Panc1 (cell line): ENCODE data around the gene CDADC1. TPM values are rescaled to one million over a fixed set of nuclear protein-coding genes. Genes with fewer than 3 reads are reported as not detected.

Experiments used
- ATAC-seq: fragments of 200-7000 bp; cut with Tn5 transposase; 2 replicates; pipeline ENCODE4 v1.9.1; 2020; ENCODE audit warnings: mild to moderate bottlenecking, moderate library complexity
- BruUV-seq: library from RNA; stranded (reverse); fragments of 400-500 nt; replicated peaks from 2 replicates; lab custom pipeline; 2021; lab: Mats Ljungman, UMichigan
- CTCF ChIA-PET: fragments of 300-600 bp; sonication (Branson Sonifier 250); formaldehyde crosslinking; loops from one replicate; lab custom pipeline; 2022; ENCODE audit warnings: antibody characterized with exemption; lab: Charles Lee
- POLR2A ChIA-PET: fragments of 300-600 bp; sonication (Branson Sonifier 250); formaldehyde crosslinking; loops from one replicate; lab custom pipeline; 2022; ENCODE audit warnings: antibody characterized with exemption; lab: Charles Lee
- DNase-seq: peaks from one replicate; pipeline ENCODE4 v3.0.0-alpha.2; 2010; ENCODE audit warnings: low read depth, low spot score
- H3K27ac ChIP-seq: 2 replicates; pipeline ENCODE4 v1.5.1; 2011; ENCODE audit warnings: mild to moderate bottlenecking, low read length, inconsistent platforms
- H3K27me3 ChIP-seq: fragments of 200-500 bp; sonication (Bioruptor generic); 2 replicates; pipeline ENCODE4 v1.6.0; 2014; ENCODE audit warnings: low read length, inconsistent platforms; ENCODE audit not compliant: control insufficient read depth, insufficient read depth
- H3K36me3 ChIP-seq: fragments of 200-500 bp; sonication (Bioruptor generic); 2 replicates; pipeline ENCODE4 v1.5.1; 2014; ENCODE audit warnings: inconsistent platforms, mild to moderate bottlenecking, low read length, moderate library complexity; ENCODE audit not compliant: control insufficient read depth, insufficient read depth
- H3K4me1 ChIP-seq: 2 replicates; pipeline ENCODE4 v1.5.1; 2011; ENCODE audit warnings: inconsistent platforms, mild to moderate bottlenecking, low read length, moderate library complexity; ENCODE audit not compliant: control insufficient read depth, insufficient read depth
- H3K4me3 ChIP-seq, 2 experiments: 2 replicates each; pipeline ENCODE4 v1.5.1; 2011 to 2012; ENCODE audit warnings: low read depth in 2 of 2, low read length in 2 of 2, mild to moderate bottlenecking in 2 of 2, inconsistent platforms in 1 of 2, moderate library complexity in 1 of 2
- H3K9me3 ChIP-seq: fragments of 200-500 bp; sonication (Bioruptor generic); 2 replicates; pipeline ENCODE4 v1.5.1; 2014; ENCODE audit warnings: low read depth, mild to moderate bottlenecking, inconsistent platforms, low read length, moderate library complexity; ENCODE audit not compliant: control insufficient read depth, insufficient read depth
- CTCF ChIP-seq: fragments of 450-650 bp; IDR thresholded peaks from 2 replicates; pipeline ENCODE4 v1.5.1; 2017; ENCODE audit warnings: mild to moderate bottlenecking
- POLR2AphosphoS5 ChIP-seq: IDR thresholded peaks from 2 replicates; pipeline ENCODE4 v1.6.1; 2012; ENCODE audit warnings: mild to moderate bottlenecking, low read depth, low read length, moderate library complexity
- SIN3A ChIP-seq: IDR thresholded peaks from 2 replicates; pipeline ENCODE4 v1.6.1; 2012; ENCODE audit warnings: low read depth, mild to moderate bottlenecking, low read length, moderate library complexity, borderline replicate concordance; ENCODE audit not compliant: insufficient read depth
- TCF7L2 ChIP-seq: IDR thresholded peaks from 2 replicates; pipeline ENCODE4 v1.6.1; 2011; ENCODE audit warnings: mild to moderate bottlenecking, low read depth, low read length, inconsistent platforms
- in situ Hi-C: cut with HindIII; loops from 2 replicates; pipeline ENCODE4 v1.10.0; 2016; ENCODE audit warnings: low sequenced_read_pairs, low pct_unique_long_range_greater_than_20kb
- intact Hi-C: fragments of 100-400 bp; cut with micrococcal nuclease; formaldehyde crosslinking; loops from one replicate; pipeline ENCODE4 v1.10.0; 2022; ENCODE audit not compliant: unreplicated experiment
- total RNA-seq: library from RNA; stranded (reverse); gene quantifications from one replicate; pipeline ENCODE4 v1.2.1, GENCODE V29; 2021; ENCODE audit not compliant: unreplicated experiment
- TF ChIP-seq, protein P1 (sequence below), 2 experiments: IDR thresholded peaks; 2 replicates each; pipeline ENCODE4 v1.6.1; 2011 to 2012; ENCODE audit warnings: low read depth in 2 of 2, control low read depth in 1 of 2, low read length in 1 of 2, mild to moderate bottlenecking in 1 of 2, moderate library complexity in 1 of 2; ENCODE audit not compliant: insufficient read depth in 1 of 2

CDADC1 gene
- total RNA-seq, 1 experiment from 2014 or later: 11.8 TPM

DNA sequence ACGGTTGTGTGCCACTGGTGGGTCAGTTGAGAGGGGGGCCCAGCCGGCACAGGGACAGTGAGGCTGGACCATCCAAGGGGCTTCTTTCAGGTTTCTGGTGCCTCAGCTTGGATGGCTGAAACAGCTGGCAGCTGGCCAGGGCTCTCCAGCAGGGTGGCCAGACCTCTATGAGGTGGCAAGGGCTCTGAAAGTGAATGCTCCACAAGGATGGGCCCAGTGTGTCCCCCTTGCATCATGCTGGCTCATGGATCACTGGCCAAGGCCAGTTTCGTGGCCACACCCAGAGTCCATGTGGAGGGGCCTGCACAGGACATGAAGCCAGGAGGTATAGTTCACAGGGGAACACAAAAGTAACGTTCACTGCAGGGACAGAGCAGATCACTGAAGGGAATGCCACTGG is 49.6 kb downstream of the CDADC1 start:
- no peaks in the 10 kb centered on the region for H3K4me1 ChIP-seq
- no peak overlapping the region for H3K27ac ChIP-seq
- H3K27me3 ChIP-seq: no peaks in the 10 kb centered on the region
- H3K36me3 ChIP-seq: no peaks in the 10 kb centered on the region
- DNase-seq (no peak), ATAC-seq (no peak)
- in situ Hi-C loops (no loop called here), intact Hi-C loops (no loop called here)
- CTCF ChIA-PET: no interaction called here
- BruUV-seq: no TSS peak
- no peak for TF ChIP-seq SIN3A
- no peak for TF ChIP-seq TCF7L2
- H3K9me3 ChIP-seq: no peaks in the 10 kb centered on the region
- no peak overlapping the region for H3K4me3 ChIP-seq
- POLR2A ChIA-PET: no interaction called here

GRCh38 chr13:49298416-49298815 is 50.7 kb downstream of the CDADC1 start:
- Histone ChIP-seq H3K27me3 (no peaks in the 10 kb centered on the region), H3K27ac (no peak overlapping the region), H3K36me3 (no peaks in the 10 kb centered on the region), H3K4me3 (no peak overlapping the region), H3K4me1 (no peaks in the 10 kb centered on the region), H3K9me3 (no peaks in the 10 kb centered on the region)
- TF ChIP-seq POLR2AphosphoS5 (no peak), TCF7L2 (no peak), CTCF (no peak), SIN3A (no peak)
- TF ChIP-seq, protein P1, sequence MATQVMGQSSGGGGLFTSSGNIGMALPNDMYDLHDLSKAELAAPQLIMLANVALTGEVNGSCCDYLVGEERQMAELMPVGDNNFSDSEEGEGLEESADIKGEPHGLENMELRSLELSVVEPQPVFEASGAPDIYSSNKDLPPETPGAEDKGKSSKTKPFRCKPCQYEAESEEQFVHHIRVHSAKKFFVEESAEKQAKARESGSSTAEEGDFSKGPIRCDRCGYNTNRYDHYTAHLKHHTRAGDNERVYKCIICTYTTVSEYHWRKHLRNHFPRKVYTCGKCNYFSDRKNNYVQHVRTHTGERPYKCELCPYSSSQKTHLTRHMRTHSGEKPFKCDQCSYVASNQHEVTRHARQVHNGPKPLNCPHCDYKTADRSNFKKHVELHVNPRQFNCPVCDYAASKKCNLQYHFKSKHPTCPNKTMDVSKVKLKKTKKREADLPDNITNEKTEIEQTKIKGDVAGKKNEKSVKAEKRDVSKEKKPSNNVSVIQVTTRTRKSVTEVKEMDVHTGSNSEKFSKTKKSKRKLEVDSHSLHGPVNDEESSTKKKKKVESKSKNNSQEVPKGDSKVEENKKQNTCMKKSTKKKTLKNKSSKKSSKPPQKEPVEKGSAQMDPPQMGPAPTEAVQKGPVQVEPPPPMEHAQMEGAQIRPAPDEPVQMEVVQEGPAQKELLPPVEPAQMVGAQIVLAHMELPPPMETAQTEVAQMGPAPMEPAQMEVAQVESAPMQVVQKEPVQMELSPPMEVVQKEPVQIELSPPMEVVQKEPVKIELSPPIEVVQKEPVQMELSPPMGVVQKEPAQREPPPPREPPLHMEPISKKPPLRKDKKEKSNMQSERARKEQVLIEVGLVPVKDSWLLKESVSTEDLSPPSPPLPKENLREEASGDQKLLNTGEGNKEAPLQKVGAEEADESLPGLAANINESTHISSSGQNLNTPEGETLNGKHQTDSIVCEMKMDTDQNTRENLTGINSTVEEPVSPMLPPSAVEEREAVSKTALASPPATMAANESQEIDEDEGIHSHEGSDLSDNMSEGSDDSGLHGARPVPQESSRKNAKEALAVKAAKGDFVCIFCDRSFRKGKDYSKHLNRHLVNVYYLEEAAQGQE (IDR thresholded peaks at IDR 0.05; ENCODE audit: insufficient read depth in 1 of 2, low read depth in 2 of 2, low read length in 1 of 2): no peak
- DNase-seq: no peak
- no TSS peak for BruUV-seq
- intact Hi-C loops: no loop called here
- ATAC-seq: no peak
- in situ Hi-C loops: no loop called here
- CTCF ChIA-PET: no interaction called here
- POLR2A ChIA-PET: no interaction called here

- H3K4me1 ChIP-seq: no peaks in the 10 kb centered on the region
- no TSS peak for BruUV-seq
- POLR2A ChIA-PET: no interaction called here
- no peak overlapping the region for H3K4me3 ChIP-seq
- intact Hi-C loops: no loop called here
- no peaks in the 10 kb centered on the region for H3K36me3 ChIP-seq
- H3K9me3 ChIP-seq: no peaks in the 10 kb centered on the region
- in situ Hi-C loops: no loop called here
- CTCF ChIA-PET: no interaction called here
- DNase-seq (no peak), ATAC-seq (no peak)
- H3K27me3 ChIP-seq: no peaks in the 10 kb centered on the region
- H3K27ac ChIP-seq: no peak overlapping the region
- TF ChIP-seq SIN3A (no peak), CTCF (no peak), TCF7L2 (no peak), POLR2AphosphoS5 (no peak)
- TF ChIP-seq, protein P1 (IDR thresholded peaks at IDR 0.05; ENCODE audit: insufficient read depth in 1 of 2, low read depth in 2 of 2, low read length in 1 of 2): no peak
Measured at GRCh38 chr13:49298903-49299605, 51.3 kb downstream of the CDADC1 start.
